GM19328 (cell line): ENCODE measurements around the gene GLT8D2.

ENCODE experiments used
- ATAC-seq: cut with Tn5 transposase; IDR thresholded peaks from one replicate; pipeline ENCODE4 v1.9.1; 2021; ENCODE audit warnings: mild to moderate bottlenecking, moderate library complexity; ENCODE audit not compliant: unreplicated experiment

The GLT8D2 gene

GRCh38 chr12:104003596-104003995 lies 46.4 kb downstream of the GLT8D2 start:
- ATAC-seq = no peak

GRCh38 chr12:104002686-104003085 lies 47.3 kb downstream of the GLT8D2 start:
- no peak for ATAC-seq

- no peak for ATAC-seq
Observed at GRCh38 chr12:104000807-104001434, 49.1 kb downstream of the GLT8D2 start.

GRCh38 chr12:103998976-103999375 lies 51.0 kb downstream of the GLT8D2 start:
- no peak for ATAC-seq

- no peak for ATAC-seq
Observed at GRCh38 chr12:103997286-103997900, 52.6 kb downstream of the GLT8D2 start.

- no peak for ATAC-seq
Observed at GRCh38 chr12:103996595-103996994, 53.4 kb downstream of the GLT8D2 start.

- no peak for ATAC-seq
Observed at GRCh38 chr12:103994235-103994634, 55.8 kb downstream of the GLT8D2 start.

GRCh38 chr12:103986829-103987228 lies 63.2 kb downstream of the GLT8D2 start:
- ATAC-seq = no peak

- ATAC-seq = no peak
Observed at GRCh38 chr12:103978384-103978982, 71.5 kb downstream of the GLT8D2 start.

- no peak for ATAC-seq
Observed at GRCh38 chr12:103975368-103975767, 74.6 kb downstream of the GLT8D2 start.

GRCh38 chr12:103973909-103974308 lies 76.1 kb downstream of the GLT8D2 start:
- ATAC-seq = no peak

- no peak for ATAC-seq
Observed at GRCh38 chr12:103969391-103969790, 80.6 kb downstream of the GLT8D2 start.

- no peak for ATAC-seq
Observed at GRCh38 chr12:103966736-103967135, 83.3 kb downstream of the GLT8D2 start.

- peak; percentile 95 for ATAC-seq
Observed at GRCh38 chr12:103965590-103966504, 84.1 kb downstream of the GLT8D2 start, which contains the start of gene TDG. Gene TDG, plus strand, starts transcription at chr12:103965872. Its CDS starts 166 bp downstream, at chr12:103966038.

GRCh38 chr12:103965255-103965589 lies 84.8 kb downstream of the GLT8D2 start:
- no peak for ATAC-seq

- no peak for ATAC-seq
Observed at GRCh38 chr12:103964805-103965204, 85.2 kb downstream of the GLT8D2 start.

GRCh38 chr12:103962493-103962892 lies 87.5 kb downstream of the GLT8D2 start:
- ATAC-seq = no peak

GRCh38 chr12:103960616-103961227 lies 89.3 kb downstream of the GLT8D2 start:
- ATAC-seq = no peak

- ATAC-seq = no peak
Observed at GRCh38 chr12:103958621-103959020, 91.4 kb downstream of the GLT8D2 start.

GRCh38 chr12:103957865-103958388 lies 92.1 kb downstream of the GLT8D2 start:
- no peak for ATAC-seq
